Anterior cingulate cortex (tissue), 58 donors: Measurements from ENCODE around the gene ADCY4.
A peak's percentile ranks its signal among the peaks of the same experiment; 100 is the strongest.

Experiments used
- DNase-seq, 58 donors: peaks; one replicate each; lab custom pipeline; 2025; lab: John Stamatoyannopoulos, UW

The ADCY4 gene

DNA sequence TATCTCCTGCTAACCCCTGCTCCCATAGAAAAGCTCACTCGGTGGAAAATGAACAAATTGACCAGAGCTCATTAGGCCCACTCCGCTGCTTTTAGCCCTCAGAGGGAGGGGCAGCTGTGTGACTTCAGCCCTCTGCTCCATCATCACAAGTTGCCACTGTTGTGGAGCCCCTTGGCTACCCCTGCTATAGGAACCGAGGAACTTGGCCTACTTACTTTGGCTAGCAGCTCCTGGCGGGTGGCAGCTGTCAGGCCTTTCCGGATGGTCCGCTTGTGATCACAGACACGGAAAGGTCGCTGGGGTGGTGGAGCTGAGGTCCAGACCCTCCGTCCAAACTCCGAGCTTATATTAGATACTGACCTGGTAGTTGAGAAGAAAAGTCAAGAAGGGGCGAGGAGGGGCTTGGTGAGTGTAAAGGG lies 27.7 kb downstream of the ADCY4 start:
- DNase-seq, result no peak

DNA sequence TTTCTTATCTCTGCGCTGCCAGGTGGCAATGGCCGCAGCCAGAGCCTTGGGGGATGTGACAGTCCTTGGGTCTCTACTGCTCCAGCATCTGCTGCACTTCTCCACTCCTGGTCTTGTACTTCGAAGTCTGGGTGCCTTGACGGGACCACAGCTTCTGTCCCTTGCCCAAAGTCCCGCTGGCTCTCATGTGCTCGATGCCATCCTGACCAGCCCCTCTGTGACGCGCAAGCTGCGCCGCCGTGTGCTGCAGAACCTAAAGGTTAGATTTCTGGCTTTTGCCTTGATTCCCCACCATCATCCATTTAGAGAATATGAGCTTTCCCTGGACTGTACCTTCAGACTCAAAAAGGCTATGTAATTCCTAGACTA lies 30.9 kb downstream of the ADCY4 start:
- DNase-seq, result no peak

DNA sequence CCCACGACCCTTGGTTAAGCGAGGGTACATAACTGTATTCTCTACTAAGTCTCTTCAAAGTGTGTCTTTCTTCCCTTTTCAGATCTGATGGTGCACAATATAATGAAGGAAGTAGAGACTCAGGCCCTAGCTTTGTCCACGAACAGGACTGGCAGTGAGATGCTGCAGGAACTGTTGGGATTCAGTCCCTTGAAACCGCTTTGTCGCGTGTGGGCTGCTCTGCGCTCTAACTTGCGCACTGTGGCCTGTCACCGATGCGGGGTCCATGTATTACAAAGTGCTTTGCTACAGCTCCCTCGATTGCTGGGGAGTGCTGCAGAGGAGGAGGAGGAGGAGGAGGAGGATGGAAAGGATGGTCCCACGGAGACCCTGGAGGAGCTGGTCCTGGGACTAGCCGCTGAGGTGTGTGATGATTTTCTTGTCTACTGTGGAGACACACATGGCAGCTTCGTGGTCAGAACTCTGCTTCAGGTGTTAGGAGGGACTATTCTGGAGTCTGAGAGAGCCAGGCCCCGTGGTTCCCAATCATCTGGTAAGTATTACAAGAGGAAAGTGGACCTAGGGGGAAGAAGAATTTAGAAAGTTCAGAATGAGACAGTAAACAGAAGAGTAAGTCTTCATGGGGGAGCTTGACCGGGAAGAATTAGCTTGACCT lies 34.4 kb downstream of the ADCY4 start:
- DNase-seq, result no peak

DNA sequence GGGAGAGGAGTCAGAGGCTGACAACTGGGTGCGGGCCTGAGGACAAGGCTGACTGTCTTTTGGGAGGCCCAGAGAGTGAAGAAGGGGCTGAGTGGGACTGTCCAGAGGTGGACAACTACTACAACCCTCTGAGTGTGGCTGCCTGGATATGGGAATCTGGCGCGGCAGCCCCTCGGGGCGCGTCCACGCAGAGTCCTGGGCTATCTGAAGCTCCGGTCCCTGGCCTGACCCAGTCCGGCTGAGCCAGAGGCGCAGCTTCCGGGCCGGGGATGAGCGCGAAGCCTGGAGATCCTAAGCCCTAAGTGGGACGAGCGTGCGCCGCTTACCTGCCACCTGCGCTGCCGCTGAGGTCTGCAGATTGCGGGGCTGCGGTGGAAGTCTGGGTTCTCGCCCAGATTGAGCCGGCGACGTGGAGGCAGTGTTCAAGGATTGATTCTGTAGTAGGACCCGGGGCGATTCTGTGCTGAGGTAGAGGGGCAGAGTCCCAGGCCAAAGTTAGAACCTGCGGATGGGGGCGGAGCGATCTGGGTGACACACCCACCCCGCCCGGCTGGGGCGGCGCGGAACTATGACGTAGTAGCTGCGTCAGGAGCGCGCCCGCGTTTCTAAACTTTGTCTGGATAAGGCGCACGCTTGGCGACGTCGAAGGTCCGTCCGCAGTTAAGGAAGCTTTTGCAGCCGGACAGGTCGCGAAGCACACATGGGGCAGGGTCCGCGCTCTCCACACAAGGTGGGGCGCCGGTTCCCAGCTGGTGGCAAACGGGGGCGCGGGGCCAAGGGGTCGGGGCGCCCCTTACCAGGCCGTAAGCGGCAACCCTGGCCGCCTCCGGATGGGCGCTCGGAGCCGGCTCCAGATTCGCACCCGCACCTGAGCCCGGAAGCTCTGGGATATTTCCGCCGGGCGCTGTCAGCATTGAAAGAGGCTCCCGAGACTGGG lies 35.3 kb downstream of the ADCY4 start, which contains the start of the genes DHRS1 and NOP9:
TSS of gene DHRS1 (minus strand) at position 526 of the 937 bp plus-strand sequence. CDS start 674 bp downstream, outside the sequence.
TSS of gene NOP9 (plus strand) at position 596 of the 937 bp plus-strand sequence. CDS start at position 701, 105 bp downstream.
- peak; percentile 38 to 91 (median 81) for DNase-seq

DNA sequence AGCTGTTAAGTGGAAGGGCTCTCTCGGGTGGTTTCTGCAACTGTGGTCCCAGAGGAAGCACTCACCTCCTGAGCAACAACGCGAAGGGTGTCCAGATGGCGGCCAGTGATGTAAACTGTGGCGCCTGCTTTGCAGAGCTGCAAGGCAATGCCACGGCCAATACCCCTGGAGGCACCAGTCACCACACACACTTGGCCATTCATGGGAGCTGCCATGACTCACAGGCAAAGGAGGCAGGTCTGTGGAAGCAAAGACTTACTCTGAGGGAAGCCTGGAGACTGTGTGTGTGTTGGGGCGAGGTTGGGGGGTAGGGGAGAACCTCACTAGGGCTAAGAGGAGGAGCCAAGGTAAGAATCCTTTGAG lies 36.0 kb downstream of the ADCY4 start:
- DNase-seq, result peak in 8 of 58 donors; percentile 9 to 35 (median 16)

DNA sequence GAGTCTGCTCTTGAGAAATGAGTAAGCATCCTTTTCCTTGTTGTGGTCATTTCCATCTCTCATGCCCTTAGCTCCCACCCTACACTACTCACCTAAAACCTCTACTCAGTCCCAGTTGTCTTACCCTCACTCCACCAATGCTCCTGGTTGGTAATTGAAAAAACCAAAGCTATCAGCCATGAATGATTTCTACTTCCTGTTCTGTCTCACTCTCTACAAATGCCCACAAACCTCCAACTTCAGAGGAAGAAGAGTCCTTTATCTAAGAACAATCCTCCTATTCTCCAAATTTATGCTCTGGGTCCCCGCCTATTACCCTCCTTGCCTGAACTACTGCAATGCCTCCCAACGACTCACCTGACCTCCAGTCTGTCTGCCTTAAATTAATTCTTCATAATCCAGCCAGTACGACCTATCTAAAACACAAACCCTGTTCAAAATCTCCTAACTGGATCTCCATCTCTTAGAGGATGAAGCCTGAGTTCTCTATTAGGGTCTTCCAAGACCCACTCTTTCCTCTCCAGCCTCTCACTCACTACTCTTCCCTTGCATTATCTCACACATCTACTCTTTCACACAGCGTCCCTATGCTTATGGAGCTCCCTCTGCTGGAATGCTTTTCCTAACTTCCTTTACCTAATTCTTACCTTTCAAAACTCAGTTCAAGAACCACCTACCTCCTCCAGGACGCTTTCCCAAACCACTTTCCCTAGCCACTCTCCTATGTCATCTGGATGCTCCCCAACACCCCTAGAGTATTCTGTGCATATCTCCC lies 37.5 kb downstream of the ADCY4 start:
- peak in 1 of 58 donors; percentile 6 for DNase-seq

DNA sequence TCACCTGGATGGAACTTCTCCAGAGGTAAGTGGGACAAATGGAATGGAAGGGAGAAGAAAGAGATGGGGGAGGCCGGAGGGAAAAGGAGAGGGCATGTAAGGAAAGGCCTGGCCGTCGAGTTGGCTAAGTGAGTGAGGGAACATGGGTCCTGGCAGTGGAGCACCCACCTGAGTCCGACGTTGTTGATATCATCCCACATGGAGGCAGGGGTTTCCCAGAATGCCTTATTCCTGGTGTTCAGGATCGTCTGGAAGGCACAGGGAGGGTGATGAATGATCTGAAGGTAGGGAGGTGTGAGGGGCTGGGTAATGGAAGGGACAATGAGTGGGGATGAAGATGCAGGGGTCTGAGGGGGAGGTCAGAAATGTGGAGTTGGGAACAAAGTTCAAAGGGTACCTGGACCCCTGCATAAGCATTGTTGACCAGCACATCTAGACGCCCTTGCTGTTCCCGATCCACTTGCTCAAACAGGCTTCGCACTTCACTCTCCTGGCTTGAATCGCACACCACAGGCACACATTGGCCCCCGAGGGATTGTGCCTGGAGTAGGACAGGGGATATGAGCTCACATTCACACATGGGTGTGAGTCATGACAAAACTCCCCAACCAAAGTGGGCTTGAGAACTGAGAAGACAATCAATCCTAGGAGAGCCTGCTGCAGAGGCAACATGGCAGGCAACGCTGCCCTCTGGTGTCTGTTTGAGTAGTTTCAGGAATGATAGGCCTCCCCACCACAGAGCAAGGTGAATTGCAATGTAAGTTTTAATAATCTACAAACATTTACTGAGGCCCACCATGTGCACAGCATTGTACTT lies 38.3 kb downstream of the ADCY4 start:
- DNase-seq, result peak in 45 of 58 donors; percentile 4 to 62 (median 38)

DNA sequence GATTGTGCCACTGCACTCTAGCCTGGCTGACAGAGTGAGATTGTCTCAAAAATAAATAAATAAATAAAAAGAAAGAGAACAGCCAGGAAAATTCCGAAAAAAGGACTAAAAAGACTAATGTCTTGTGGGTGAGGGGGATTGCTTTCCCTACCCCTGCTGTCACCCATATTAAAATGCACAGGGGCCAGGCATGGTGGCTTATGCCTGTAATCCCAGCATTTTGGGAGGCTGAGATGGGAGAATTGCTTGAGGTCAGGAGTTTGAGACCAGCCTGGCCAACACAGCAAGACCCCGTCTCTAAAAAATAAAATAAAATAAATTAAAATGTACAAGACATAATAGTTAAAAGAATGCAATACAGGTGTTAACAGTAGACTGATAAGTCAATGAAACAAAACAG lies 41.3 kb downstream of the ADCY4 start:
- DNase-seq, result no peak

DNA sequence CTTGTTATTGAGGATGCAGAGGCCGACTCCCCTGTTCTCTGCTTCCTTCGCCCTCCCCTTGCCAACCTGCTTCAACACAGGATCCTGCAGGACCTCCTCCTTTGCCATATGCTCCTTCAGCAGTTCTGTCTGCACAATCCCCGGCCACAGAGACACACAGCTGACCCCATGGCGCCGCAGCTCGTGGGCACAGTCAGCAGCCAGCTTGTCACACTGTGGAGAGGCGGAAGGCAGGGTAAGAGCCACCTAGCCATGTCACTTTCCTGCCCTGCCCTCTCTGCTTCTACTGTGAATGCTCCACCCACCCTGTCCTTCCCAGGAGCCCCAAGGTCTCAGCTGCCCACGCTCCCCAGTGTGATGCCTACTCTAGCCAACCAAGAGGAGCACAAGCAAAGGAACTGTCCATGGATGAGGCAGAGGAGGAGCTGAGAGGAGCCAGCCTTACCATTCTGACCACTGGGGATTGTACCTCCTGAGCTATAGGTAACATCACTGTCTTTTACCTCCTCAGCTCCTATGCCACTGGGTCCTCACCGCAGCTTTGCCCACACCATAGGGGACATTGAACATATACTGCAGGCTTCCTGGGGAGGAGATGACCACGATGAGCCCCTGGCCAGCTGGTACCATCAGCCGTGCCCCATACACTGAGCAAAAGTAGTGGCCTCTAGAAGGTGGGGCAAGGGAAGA lies 42.6 kb downstream of the ADCY4 start:
- DNase-seq, result no peak

DNA sequence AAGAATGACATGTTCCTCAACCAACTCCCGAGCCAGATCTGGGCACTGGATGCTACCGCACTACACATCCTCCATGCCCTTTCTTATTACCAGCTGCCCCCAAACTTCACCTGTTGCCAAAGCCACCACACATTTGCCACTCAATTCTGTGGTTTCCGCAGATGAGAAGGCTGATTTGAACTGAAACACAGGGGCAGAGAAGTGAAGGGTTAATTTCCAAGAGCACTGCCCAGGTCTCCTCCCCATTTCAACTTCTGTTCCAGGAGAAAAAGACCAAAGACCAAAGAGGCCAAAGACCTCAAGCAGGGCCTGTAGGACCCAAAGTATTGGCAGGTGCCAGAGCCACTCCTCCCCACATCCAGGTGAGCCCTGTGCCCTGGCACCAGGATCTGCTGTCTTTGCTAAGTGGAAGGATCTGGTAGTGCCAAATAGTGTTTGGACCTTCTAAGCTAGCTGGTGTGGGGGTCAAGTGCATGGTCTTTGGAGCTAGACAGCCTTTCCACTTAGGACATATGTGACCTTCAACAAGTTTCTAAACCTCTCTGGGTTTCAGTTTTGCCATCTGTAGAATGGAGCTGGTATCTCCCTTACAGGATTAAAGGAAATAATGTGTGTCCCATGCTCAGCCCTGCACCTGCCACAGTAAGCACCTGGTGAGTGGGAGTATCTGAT lies 43.3 kb downstream of the ADCY4 start:
- no peak for DNase-seq

DNA sequence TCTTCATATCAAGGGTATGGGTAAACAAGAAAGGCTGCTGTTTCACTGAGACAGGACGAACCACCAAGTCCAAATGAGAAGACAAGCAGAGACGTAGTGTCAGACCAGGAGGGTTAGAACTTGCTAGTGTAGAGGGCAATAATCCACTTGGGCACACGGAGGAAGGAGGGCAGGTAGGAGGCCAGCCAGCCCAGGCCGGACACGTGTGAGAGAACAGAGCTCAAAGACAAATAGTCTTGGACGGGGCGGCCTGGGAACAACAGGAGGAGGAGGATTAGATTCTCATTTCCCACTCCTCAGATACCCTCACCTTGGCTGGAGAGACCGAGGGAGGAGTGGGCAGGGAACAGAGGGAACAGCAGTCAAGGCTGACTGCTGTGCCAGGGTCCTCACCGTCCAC lies 44.1 kb downstream of the ADCY4 start:
- no peak for DNase-seq

DNA sequence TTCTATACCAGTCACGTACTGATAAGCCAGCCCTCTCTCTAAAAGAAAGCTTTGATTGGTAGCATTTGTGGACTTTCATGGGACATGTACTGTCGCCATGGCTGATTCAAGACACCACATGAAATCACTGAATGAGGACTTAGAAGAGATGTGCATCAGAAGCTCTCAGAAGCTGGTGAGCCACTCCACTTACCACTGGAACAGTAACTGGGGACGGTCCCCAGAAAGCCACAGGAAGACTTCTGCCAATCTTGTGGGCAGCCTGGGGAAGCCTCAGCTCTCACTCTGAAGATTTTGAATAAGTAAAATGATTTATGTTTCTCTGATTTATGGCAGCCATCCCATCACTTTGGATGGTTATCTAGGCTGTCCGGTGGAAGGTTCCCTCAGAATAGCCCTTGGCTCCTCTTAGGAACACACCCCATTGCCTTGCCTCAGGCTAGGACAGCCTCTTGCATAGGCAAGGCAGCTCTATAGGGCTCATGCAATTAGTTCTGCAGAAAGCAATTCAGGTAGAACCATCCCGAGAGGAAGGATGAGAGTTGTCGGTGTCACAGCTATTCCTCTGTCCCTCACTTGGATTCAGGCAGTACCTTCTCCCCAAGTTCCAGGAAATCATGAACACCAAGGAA lies 45.1 kb downstream of the ADCY4 start:
- DNase-seq, result no peak

DNA sequence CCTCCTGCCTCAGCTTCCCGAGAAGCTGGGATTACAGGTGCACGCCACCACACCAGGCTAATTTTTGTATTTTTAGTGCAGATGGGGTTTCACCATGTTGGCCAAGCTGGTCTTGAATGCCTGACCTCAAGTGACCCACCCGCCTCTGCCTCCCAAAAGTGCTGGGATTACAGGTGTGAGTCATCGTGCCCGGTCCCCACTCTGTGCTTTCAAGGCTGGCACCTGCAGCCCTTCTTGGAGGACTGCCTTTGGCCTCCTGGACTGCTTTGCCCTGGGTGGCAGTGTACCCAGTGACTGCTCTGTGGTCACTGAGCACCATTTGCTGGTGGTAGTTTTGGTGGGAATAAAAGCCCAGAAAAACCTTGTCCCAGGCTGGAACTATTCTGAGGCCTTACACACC lies 47.9 kb downstream of the ADCY4 start:
- DNase-seq, result no peak

DNA sequence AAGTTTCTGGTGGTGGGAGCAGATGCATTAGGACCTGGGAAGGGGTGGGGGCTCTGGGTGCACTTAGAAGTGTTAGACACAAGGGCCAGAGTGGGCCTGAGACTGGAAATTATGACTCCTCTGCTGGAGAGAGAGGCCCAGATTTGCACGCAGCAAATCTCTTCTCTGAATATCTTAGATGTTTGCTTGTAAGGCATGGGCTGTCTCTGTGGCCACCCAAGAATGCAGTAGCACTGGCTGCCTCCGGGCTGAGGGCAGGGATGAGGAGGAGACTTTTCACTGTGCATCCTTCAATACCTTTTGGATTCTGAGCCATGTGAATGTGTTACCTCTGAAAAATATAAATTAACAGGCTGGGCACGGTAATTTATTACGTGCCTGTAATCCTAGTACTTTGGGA lies 49.5 kb downstream of the ADCY4 start:
- no peak for DNase-seq

DNA sequence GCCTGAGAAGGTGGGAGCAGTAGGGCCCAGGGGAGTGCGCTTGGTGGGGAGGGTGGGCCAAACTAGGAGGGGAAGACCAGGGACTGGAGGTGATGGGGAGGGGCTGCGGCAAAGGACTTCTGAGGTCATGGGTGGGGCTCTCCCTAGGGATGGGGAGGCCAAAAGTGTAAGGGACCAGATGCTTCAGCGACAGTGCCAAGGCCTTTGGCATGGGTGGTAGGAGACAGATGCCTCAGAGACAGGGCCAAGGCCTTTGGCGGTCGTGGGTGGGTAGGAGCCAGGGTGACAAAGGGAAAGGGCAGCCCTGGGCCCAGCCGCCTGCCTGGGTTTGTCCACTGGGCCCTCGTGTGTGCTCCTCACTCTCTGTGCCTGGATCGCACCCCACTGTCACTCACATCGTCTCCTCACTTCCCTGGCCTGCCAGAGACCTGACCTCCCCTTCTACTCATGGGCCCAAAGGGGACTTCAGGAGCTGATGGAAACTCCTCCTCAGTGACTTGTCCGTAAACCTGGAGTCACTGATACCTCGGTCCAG lies 50.3 kb downstream of the ADCY4 start:
- DNase-seq, result no peak

DNA sequence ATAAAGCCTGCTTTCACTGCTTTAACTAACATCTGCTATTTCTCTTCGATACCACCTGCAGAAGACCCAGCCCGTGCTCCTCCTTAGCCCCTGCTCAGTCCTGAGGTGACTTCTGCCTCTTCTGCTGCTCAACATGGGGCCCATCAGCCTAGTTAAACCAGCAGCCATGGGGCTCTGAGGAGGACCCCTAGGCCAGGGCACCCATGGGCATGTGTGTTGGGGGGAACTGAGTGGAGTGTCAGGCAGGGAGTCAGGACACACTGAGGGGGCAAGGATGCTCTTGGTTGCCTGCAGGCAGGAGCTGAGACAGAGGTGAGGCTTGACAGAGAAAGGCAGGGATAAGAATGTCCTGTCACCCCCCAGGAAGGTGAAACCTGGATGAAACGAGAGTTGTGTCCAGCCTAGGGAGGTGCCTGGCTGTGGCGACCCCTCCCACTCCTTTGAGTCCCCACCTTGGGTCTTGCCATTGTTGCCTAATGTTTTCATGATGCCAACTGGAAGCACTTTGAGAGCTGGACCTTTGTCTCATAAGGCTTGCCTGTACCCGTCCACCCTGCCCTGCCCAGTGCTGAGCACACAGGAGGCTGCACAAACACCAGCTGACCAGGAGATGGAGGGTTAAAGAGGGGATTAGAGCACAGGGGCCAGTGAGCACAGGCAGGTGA lies 50.9 kb downstream of the ADCY4 start:
- DNase-seq, result no peak

DNA sequence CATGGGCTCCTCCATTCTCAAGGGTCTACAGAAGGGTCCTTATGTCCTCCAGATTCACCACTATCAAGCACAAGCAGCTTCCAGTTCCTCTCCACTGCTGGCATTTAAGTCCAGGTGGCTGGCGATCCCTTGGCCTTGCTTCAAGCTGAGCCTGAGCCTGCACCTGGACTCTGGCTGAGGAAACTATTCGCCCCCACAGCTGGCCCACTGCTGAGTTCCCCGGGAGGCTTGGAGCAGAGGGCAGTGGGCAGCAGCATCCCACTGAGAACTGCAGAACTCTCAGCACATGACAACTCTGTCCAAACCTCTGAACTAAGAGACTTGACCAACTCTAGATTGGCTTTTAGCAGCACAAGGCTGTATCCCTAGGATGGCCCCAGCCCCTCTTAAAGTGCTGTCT lies 52.1 kb downstream of the ADCY4 start:
- no peak for DNase-seq

DNA sequence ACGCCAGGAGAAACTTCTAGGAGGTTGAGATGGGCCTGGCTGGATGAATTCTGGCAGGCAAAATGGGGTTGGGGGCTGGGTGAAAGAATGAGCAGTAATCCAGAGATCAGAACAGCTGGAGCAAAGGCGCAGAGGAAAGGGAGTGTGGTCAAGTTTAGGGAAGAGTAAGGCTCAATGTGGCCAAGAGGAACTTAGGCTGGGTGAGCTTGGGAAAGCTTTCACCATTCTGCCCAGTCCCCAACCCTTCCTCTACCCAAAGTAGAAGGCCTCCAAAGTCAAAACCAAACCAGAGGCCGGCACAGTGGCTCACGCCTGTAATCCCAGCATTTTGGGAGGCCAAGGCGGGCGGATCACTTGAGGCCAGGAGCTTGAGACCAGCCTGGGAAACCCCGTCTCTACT lies 53.2 kb downstream of the ADCY4 start:
- DNase-seq, result no peak
